Hepatic stellate cell (primary cell): ENCODE results near the gene MYL4.
"Not testable (repeated sequence)": the region's sequence is repeated elsewhere in the genome, so short reads cannot be mapped to it uniquely, and the experiment has no call there.

Source experiments
- DNase-seq: peaks from one replicate; pipeline ENCODE4 v3.0.0; 2011; ENCODE audit warnings: low spot score

Gene MYL4

DNA sequence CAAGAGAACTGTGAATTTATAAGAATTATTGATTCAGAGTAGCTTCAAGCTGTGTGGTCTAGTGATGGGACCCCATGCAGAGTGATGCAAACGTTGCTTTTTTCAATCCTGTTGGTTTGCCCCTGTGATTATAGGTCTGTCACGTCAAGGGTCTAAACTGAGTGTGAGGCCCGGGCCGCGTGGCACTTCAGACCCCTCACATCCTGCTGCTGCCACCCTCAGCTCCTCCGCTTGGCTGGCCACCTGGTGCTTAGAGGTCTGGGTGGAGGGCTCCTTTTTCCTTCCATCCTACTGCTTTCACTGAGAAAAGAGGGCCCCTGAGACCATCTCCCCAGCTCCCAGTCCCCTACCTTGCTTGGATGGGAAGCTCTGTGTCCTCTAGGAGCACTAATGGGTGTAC, 12.0 kb downstream of the MYL4 start:
- DNase-seq, result no peak

DNA sequence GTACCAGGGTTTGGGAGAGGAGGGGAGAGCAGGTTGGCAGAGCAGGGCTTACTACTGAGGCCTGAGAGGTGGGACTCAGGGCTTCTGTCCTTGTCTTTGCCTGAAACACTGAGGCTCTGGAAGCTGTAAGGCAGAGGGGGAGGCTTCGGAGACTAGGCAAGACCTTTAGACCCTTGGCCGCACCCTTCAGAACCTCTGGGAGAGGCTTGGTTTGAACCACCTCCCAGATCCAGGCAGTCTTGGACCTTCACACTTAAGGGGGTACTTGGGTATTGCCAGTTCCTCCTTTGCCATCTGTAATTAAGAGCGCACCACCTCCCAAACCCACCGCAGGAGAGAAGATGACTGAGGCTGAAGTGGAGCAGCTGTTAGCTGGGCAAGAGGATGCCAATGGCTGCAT, 12.9 kb downstream of the MYL4 start:
- no peak for DNase-seq

DNA sequence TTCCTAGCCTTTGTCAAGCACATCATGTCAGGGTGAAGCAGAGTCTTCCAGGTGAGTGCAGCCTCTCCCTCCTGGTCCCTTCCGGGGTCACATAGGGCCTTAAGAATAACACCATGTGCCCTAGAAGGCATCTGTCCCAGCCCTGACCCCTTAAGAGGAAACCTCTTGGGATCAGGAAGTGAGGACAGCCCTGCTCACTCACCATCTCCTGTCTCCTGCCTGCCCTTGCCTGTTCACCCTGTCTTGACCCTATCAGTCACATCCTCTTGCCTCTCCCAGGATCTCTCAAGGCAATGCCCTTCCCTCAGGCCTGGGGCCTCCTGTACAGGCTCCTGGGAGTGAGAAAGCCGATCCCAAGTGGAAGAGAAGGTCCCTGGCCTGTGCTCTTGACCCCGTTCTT, 13.9 kb downstream of the MYL4 start:
- DNase-seq, result no peak

- DNase-seq, result no peak
Observed at GRCh38 chr17:47223460-47223859, 14.3 kb downstream of the MYL4 start.

- DNase-seq, result not testable (repeated sequence)
Observed at GRCh38 chr17:47224077-47224476, 14.9 kb downstream of the MYL4 start.

DNA sequence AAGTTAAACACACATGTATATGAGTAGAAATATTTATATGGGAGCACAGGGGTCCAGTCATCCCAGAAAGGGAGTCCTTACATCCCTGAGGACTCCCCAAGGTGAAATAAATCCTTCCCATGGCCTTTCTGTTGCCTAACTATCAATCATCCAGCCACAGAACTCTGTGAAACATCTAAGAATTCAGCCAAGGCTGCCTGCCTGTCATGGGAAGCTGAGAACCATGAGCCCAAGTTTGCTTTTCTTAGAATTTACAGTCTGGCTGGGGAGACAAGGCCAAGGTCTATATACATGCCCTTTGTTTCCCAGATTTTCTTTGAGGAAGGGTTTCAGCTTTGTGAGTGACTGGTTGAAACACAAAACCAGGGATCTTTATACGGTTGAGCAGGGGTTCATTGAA, 15.8 kb downstream of the MYL4 start:
- no peak for DNase-seq

DNA sequence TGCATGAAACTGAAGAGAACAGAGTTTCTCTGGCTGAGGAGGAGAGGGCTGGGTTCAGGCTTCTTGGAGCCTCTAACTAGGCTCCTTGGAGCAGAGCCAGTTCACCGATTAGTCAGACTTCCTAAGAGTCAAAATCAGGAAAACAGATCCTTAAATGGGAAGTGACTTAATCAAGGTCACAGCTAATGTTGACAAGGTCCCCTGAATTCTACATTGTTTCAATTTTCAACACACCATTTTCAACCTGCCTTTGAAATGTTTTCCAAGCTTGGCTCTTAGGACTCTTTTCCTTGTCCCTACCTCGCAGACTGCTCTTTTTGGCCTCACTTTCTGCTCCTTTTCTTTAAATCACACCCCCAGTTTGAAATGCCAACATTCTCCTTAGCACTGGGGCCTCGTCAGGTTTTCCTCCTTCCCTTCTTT, 16.3 kb downstream of the MYL4 start:
- peak; percentile 76 for DNase-seq

- no peak for DNase-seq
Observed at GRCh38 chr17:47225911-47226688, 17.0 kb downstream of the MYL4 start.

GRCh38 chr17:47227862-47228261, 18.7 kb downstream of the MYL4 start:
- DNase-seq, result no peak

GRCh38 chr17:47229535-47230443, 20.6 kb downstream of the MYL4 start:
- peak; percentile 87 for DNase-seq

GRCh38 chr17:47230864-47231263, 21.7 kb downstream of the MYL4 start:
- DNase-seq, result no peak

- no peak for DNase-seq
Observed at GRCh38 chr17:47231334-47231733, 22.2 kb downstream of the MYL4 start.

DNA sequence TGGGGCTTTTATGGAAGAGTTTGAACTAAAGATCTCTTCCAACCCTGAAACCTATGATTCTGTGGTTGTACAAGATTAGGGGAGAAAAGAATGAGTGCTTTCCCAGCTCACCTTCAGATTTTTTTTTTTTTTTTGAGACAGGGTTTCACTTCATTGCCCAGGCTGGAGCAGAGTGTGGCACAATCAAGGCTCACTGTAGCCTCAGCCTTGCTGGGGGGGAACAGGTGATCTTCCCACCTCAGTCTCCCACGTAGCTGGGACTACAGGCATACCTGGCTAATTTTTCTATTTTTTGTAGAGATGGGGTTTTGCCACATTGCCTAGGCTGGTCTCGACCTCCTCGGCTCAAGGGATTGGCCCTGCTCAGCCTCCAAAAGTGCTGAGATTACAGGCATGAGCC, 22.7 kb downstream of the MYL4 start:
- no peak for DNase-seq

DNA sequence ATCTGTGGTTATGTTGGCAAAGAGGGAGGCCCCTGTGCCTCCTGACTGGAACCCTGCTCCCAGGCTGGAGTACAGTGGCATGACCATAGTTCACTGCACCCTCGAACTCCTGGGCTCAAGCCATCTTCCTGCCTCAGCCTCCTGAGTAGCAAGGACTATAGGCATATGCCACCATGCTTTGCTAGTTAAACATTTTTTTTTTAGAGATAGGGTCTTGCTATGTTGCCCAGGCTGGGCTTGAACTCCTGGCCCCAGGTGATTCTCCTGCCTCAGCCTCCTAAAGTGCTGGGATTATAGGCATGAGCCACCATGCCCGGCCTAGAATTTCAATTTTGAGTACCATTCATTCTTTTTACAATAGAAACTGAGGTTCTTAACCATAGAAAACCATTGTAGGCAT, 23.3 kb downstream of the MYL4 start:
- no peak for DNase-seq

DNA sequence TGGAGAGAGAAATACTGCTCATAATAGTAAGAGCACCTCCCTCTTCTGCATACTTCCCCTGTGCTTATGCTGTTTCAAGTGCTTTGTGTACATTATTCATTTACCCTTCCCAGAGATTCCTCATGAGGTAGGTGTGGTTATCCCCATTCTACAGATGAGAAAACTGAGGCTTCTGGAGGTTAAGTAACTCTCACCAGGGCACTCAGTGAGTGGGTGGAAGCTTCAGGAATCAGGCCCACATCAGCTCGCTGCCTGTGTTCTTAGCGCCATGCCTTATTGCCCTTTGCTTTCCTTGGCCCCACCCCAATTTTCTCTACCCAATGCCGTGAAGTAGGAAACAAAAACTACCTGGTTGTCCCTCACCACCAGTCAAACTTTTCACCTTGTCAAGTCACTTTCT, 26.4 kb downstream of the MYL4 start:
- no peak for DNase-seq

- DNase-seq, result no peak
Observed at GRCh38 chr17:47235923-47236322, 26.8 kb downstream of the MYL4 start.

DNA sequence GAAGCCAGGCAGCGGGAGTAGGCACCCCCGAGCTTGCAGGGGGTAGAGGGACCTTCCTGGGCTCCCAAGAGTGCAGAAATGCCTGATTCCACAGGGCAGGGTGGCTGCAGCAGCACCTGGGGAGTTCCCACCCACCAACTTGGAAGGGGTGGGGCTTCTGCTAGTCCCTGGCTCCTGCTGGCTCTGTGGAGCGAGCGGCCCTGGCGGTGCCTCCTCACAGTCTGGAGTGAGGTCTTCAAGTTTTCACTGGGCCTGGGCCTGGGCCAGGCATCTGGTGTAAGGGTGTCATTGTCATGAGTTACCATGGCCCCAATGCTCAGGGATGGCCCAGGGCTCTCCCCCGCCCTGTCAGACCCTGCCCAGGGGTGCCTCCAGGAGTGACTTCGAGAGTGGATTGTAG, 28.7 kb downstream of the MYL4 start:
- no peak for DNase-seq

DNA sequence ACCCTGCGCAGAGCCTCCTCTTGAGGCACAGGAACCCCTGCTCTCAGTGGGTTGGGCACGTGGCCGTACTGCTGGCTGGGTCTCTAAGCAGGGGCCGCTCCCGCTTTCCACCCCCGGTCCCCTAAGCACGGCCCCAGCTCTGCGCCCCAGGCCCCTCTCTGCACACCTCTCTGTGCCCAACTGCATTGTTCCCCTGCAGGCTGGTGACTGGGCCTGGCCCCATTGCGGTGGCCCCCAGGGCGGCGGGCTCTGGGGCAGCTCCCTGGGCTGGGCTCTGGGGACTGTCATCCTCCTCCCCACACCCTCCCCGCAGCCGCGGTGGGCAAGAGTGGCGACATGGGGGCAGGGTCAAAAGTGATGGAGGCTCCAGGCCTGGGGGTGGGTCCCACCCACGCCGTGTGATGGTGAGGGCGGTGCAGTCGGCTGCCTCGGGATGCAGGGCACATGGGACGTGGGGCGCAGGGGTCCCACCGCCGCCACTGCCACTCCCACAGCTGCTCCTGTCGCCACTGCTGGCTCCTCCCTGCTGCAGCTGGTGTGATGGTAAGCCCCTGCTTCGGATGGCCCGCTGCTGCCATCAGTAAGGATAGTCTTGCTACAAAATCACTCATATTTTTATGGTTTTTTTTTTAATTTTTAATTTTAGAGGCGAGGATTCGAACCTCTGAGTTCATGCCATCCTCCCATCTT, 29.3 kb downstream of the MYL4 start:
- no peak for DNase-seq

- no peak for DNase-seq
Observed at GRCh38 chr17:47239619-47239966, 30.4 kb downstream of the MYL4 start.

- peak; percentile 93 for DNase-seq
Observed at GRCh38 chr17:47239967-47240651, 31.0 kb downstream of the MYL4 start.

DNA sequence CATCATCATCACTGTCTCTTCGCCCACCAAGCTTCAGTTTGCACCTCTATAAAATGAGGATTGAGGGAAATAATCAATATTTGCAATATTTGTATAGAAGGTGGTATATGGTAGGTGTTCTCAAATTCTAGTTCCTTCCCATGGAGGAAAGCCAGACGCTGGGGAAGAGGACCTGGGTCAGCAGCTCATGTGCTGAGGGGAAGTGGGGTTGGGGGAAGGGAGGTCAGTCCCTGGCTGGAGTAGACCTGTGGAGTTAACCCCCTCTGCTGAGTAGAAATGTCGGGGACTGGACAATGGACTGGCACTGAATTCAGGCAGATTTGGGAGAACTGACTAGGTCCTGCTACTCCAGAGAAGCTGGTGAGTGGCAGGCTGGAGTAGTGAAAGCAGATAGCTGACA, 31.7 kb downstream of the MYL4 start:
- DNase-seq, result no peak

GRCh38 chr17:47242648-47243047, 33.5 kb downstream of the MYL4 start:
- DNase-seq, result no peak
